ENCODE data around the gene PPP1R36.

GRCh38 chr14:64508215-64508776 lies 41.5 kb upstream of the PPP1R36 start:
- TF ChIP-seq POLR2A (IDR thresholded peaks at IDR 0.05) (no peak), CTCF (IDR thresholded peaks at IDR 0.05) (no peak)

Data from lower leg skin (tissue), 3 donors.